Hematopoietic multipotent progenitor cell treated with erythropoietin and hydrocortisone succinate and interleukin-3 and kit ligand, for 6 days (in vitro differentiated cells): ENCODE data around the gene MOV10.
A peak's percentile ranks its signal among the peaks of the same experiment; 100 is the strongest.

Source experiments
- DNase-seq: peaks from one replicate; pipeline ENCODE4 v3.0.0-alpha.2; 2015

Gene MOV10

DNA sequence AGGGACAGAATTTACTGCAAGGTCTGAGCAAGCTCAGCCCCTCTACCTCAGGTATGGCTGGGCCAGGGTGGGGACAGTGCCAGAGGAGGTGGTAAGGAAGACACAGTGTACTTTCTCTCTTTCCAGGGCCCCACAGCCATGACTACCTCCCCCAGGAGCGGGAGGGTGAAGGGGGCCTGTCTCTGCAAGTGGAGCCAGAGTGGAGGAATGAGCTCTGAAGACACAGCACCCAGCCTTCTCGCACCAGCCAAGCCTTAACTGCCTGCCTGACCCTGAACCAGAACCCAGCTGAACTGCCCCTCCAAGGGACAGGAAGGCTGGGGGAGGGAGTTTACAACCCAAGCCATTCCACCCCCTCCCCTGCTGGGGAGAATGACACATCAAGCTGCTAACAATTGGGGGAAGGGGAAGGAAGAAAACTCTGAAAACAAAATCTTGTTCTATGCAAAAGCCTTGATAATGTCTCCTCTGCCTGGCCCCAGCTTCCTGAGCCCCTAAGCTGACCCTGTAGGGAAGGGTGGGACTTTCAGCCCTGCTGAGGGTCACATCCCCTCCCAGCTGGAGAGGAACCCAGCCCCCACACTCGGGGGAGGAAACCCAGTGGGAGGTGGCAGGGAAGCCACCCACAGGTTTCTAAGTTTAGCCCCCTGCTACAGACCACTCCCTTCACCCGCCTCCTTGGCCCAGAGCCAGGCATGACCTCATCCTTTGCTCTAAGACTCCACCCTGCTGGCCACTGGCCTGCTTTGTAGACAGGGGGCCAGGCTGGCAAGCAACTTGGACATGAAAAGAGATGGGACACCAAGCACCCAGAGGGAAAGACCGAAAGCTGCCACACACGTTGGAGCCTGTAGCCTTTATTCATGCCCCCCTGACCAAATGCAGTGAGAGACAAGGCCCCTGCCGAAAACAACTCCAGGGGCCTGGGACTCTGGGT, 26.1 kb downstream of the MOV10 start:
- peak; percentile 96 for DNase-seq

DNA sequence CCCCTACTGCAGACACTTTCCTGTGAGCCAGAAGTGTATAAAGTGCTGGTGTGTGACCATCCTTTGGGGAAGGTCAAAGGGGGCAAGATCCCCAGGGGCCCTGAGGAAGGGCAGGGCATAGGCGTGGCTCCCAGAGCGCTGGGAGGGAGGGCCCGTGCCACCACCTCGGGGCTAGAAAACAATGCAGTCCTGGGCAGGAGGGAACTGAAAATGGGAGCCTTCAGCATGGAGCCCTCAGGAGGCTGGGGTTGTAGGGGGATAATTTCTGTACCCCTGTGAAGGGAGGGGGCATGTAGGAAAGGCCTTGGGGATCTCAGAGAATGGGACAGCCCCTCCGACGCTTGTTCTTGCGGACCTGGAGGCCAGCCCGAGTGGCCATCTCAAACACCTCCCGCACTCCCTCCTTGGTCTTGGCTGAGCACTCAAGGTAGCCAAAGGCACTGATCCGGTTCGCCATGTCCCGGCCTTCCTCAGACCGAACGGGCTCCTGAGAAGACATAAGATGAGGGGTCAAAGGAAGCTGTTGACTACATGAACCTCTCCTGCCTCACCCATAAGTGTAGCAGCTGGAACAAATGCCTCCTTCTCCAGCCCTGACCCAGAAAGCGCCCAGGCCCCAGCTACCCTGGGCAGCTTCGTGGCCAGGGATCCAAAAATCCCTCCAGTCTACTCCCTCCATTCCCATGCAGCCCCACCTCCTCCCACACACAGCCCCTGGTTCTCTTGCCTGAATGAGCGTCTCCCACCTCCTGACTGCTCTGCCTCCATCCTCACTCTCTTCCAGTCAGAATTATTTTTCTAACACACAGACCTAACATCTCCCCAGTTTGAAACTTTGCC, 27.0 kb downstream of the MOV10 start:
- no peak for DNase-seq

DNA sequence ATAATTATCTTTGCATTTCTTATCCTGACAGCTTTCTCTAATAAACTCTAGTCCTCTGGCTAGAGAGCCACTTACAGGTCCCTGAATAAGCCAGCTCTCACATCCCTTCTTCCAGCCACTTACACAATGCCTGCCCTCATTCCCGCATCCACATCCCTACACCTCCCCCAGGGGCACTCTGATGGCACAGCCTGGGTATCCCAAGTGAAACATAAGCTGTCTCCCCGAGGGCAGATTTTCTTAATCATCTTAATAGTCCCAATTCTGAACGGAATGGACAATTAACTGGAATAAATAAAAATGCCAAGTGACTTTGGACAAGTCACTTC, 27.6 kb downstream of the MOV10 start:
- no peak for DNase-seq

DNA sequence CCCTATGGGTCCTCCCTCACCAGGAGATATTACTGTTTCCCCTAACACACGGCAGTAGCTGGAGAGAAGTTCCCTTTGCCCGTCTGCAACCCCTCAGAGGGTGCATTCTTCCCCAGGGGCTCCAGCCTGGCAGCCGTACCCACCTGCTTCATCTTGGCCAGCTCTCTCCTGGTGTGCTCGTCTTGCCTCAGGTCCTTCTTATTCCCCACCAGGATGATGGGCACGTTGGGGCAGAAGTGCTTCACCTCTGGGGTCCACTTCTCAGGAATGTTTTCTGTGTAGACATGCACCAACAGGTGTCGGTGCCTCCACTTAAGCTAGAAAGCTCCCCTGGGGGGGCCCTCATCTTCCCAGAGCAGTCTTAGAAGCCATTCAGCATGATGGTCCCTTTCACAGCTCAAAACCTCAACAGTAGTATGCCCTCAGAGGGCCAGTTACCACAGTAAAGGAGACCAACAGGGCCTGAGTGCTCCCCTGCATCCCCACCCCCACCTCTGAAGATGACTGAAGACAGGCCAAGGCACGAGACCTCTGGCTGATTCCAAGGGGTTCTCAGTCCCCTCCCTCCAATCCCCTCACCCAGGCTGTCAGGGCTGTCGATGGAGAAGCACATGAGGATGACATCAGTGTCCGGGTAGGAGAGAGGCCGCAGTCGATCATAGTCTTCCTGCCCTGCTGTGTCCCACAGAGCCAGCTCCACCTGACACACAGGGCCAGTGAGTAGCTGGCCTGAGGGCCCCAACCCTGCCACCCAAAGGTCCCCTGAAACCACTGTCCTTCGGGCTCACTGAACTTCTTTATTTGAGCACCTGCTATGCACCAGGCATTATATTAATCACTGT, 28.2 kb downstream of the MOV10 start:
- no peak for DNase-seq

DNA sequence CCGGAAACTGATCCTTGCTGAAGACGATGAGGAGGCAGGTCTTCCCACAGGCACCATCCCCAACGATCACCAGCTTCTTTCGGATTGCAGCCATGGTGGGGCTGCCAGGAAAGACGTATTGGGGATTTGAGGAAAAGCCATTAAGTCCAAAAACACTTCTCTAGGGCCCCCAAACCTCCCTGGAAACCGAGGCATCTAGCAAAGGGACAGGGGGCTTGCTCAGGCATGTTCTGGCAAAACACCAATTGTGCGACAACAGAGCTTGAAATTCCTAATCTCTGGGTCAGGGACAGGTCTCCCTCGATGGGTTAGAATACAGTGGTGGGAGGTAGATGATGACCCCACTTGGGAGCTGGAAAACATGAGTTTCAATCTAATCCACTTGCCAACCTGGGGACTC, 29.2 kb downstream of the MOV10 start:
- DNase-seq: no peak

DNA sequence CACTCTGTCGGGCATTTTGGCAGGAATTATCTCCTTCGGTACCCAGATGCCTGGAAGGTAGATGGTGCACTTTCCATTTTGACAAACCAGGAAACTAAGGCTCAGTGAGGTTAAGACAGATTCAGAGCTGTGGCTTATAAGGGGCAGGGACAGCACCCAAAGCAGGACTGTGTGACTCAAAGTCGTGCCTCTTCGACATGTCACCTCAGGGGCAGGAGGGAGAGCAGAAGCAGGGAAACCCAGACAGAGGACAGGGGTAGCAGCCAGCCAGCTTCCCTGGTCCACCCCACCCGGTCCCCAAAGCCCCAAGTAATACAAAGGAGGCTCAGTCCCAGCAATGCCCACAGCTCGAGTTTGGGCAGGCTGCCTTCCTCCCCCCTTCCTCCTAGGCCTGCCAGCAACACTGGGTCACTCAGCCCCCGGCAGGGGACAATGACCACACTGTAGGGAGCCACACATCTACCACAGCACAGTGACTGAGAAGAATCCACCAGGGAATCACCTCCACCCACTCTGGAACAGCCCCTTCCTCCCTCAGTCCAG, 30.0 kb downstream of the MOV10 start:
- no peak for DNase-seq

DNA sequence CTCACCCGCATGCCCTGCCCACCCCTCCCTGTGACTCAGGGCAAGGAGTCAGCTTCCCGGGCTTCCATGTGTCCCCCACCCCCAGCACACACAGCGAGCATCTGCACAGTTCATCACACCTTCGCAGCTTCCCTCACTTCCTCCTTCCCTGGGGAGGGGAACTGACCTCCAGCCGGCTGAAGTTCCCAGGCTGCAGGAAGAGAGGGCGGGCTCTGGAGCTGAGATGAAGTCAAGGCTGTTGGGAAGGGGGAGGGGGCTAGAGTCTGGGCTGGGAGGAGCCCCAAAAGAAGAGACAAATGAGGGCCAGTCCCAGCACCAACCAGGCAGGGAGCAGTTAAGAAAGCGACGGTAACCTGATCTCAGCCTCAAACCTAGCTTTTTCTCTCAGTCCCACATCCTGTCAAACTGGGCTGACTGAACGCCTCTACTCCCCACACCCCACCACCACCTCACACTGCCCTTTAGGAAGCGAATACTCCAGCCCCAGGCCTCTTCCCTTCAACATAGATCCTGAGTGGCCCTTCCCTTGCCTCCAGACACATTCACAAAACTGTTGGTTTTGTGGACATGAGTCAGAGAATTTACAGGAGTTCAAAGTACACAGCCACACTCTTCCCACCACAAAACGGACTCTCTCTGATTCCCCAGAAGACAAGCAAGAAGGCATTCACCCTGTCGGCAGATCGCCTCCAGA, 30.6 kb downstream of the MOV10 start:
- DNase-seq: peak; percentile 79

DNA sequence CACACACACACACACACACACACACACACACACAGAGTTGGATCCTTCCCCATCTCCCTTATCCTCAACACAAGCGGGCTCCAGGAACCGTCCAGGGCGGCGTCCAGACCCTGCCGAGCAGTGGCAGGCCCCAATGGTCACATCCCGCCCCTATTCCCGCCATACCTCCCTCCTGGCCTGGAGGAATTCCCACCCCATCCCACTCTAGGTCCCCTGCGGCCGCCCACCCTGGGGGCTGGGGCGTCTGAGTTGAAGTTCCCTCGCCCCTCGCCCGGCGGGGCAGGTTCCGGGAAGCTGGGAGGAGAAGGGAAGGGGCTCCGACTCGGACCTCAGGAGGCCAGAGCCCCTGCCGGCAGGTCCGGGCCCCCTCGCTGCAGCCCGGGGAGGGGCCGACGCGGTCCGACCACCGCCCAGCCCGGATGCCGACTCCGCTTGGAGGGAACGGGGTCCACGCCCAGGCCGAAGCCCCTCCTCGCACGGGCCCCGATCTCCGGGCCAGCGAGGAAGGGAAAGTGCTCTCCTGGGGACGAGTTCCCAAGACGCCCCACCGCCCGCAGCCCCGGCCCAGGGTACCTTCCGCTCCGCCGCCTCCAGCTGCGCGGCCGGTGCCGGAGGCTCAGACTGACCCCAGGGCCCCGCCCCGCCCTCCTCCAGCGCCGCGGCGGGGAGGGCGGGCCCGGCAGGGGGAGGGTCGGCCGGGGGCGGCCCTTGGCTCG, 32.2 kb downstream of the MOV10 start, which contains the start of gene RHOC:
RHOC (minus strand) TSS at position 623 of the 716 bp plus-strand sequence. CDS start 3,328 bp downstream, outside the sequence.
- peak; percentile 66 for DNase-seq

DNA sequence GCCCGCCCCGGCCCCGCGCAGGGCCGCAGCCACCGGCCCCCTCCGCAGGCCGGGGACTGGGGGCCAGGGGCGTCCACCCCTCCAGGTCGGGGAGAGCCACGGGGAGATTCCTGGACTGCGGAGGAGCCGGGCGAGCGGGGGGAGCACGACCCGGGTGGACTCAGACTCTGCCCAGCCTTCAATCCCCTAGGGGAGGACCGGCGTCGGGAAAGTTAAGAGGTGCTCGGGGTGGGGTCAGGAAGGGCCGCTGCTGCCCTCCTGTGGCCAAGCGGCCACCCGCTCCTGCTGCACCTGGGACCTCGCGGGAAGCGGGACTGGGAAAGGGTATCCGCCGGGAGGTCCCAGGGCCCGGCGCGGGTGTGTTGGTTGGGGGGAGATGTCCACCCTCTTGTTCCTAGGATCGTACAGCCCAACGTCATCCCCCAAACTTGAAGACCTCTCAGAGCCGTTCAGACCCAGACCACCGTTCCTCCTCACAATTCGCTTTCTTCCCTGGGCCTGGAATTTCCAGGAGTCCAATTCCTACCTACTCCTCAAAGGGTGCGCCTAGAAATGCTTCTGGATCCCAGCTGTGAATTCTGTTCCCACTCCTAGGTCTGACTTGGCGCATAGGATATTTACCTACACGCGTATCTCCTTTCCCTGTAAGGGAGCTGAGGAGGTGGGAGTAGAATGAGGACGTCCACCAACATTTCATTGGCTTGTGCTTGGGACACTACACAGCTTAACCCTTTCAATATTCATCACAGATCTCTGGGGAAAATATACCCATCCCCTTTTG, 33.0 kb downstream of the MOV10 start:
- DNase-seq: peak; percentile 88

DNA sequence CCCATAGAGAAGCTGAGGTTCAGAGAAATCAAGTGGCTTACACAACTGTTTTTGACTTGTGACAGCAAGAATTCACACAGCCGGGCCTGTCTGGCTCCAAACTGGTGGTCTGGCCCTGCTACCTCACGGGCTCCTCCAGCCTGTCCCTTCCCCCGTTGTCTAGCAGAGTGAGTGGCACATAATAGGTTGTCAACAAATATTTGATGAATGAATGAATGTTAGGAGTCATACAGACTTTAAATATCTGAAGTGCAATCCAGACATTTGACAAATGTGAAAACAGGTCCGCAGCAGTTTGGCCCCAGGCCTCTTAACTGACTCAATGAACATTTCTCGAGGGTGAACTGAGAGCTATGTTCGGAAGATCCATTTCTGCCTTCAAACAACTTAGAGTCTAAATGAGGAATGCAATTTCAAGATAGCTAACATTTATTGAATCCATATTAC, 33.6 kb downstream of the MOV10 start:
- DNase-seq: no peak

DNA sequence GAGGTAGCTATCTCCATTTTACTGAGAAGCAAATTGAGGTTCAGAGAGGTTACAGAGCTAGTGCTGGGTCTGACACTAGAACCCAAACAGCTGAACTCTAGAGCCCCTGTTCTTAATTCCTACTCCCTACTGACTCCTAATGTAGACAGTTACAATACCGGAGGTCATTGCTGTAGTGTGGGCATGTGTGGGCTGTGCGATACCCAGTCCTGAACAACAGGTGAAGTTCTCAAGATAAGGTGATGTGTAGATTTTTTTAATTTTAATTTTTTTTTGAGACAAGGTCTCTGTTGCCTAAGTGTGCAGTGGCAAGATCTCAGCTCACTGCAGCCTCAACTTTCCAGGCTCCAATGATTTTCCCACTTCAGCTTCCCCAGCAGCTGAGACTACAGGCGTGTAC, 34.0 kb downstream of the MOV10 start:
- DNase-seq: no peak

DNA sequence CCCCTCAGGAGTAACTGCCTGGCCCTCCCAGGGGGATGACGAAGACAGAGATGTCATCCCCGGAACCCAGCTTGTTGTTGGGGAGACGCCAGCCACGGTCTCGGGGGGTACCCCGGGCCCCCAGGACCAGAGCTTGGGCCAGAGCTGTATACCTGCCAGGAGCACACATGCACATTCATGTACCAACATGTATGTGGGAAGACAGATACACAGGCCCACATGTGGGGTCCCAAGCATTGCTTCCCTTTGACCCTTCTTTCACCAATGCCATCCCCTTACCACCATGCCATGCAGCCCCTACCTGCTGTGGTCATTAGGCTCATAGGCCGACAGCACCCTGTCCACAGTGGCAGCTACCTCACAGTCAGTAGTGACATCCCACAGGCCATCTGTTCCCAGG, 35.7 kb downstream of the MOV10 start:
- DNase-seq: no peak

DNA sequence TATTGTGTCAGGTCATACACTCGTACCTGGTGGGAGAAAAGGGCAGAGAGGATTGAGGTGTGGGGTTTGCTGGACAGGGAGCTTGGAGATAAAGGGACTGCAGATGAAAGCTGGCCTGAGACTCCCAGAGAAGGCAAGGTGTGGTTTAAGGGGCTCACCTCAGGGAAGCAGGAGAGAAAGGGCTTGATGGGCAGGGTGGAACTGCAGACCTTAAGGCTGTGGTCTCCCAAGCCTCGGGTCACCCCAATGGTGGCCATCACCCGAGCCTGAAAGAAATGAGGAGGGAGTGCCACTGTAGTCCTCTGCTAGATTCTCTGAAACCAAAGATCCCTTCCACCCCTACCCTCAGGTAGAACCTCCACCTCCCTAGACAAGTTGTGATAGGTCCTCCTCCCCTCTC, 36.1 kb downstream of the MOV10 start:
- DNase-seq: no peak

DNA sequence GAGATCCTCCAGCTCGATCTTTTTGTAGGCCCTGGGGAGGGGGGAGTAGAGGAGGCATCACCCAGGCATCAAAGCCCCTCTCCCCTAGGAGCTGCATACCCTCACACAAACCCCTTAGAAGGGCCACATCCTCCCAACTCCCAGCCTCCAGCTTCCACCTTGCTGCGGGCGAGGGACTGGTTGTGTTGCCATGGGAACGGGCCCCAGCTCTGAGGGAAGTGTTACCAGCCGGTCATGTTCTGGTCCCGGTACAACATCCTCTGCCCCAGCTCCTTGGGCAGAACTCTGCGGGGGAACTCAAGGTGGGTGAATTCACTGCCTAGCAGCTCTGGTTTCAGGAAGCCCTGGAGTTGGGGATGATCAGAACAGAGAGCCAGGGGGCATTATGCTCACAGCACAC, 36.6 kb downstream of the MOV10 start:
- DNase-seq: no peak

DNA sequence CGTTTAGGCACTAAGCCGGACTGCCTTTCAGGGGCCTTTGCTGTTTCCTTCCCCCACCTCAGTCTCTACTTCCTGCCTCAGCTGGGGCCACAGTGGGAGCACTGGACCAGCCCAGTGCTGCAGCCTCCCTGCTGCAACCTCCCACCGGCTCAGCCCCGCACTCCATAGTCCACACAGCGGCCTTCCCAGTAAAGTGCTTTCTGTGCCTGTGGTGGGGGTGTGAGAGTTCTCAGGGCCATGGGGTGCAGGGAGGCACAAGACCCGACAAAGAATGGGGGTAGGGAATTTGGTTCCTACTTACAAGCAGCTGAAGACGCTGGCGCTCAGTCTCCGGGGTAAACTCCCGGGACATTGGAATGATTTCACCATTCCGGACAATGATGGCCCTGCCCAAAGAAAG, 37.2 kb downstream of the MOV10 start:
- no peak for DNase-seq

DNA sequence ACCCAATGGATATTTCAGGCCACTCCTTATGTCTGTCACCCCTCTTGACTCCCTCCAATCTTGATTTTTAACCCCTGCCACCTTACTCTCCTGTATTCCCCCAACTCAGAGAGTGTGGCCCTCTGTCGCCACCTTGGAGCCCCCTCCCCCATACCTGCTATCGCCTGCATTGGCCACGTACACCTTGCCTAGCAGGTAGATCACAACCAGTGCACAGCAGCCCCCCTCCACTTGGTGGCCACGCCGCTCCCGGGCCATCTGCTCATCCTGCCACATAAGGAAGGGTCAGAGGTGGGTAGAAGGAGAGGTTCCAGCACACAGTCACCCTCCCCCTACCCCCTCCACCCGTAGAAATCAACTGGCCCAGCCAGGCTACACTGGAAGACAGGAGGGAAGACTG, 37.7 kb downstream of the MOV10 start:
- no peak for DNase-seq

DNA sequence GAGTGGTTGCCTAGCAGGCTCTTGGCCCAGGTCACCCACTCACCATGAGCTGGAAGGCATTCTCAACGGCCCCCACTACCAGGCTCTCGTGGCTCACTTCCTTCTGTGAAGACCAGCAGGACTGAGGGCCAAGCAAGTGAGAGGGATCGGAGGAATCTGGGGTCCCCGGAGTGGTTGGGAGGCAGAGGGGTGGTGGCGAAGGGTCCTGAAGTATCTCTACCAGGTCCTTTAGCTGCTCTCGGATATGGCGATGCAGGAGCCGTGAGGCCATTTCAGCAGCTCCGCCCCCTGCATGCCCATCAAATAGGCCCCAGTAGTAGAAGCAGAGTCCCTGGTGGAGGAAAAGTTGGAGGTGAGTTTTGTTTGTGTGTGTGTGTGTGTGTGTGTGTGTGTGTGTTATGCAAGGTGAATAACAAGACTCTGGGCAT, 38.3 kb downstream of the MOV10 start:
- DNase-seq: peak; percentile 6

DNA sequence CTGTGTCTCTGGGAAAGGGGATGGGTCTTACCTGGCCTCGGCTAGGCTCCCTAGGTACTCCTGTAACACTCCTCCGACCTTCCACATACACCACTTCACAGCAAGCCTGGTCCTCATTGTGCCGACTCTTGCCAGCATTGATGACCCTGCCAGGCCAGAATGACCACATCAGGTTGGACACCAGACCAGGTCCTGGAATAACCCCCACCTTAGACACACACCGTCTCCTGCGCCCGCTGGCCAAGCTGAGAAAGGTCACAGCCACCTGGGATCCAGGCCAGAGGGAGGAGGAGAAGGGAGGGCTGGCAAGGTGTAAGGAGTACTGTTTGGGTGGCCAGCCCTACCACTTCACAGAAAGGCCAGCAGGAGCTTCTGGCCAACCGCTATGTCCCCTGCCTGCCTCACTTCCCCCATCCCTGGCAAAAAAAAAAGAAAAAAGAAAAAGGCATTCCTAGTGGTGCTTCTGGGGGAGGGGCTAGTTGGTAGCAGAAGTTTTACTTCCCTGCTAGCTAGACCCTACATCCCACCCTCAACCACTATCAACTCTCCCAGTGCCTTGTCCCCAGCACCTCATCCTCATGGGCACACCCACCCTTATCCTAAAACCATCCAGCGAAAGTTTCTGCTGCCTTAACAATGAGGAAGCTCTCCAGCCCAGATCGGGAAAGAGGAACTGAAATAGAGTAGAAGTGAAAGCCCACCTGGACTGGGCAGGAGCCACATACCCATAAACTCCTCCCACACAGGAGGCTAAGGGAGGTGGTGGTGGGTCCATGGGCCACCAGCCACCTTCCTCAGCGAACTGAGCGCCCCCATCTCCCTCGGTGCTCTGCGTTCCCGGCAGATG, 39.2 kb downstream of the MOV10 start:
- peak; percentile 42 for DNase-seq
